ENCODE data around the gene NUP210L.

- TF ChIP-seq ZNF589 (CRISPR knock-in tag; conservative IDR thresholded peaks at IDR 0.05), result no peak
- no peak for TF ChIP-seq CHCHD3 (CRISPR knock-in tag; IDR thresholded peaks at IDR 0.05)
These were observed 32.1 kb upstream of the NUP210L start for GRCh38 chr1:154186852-154187501.

Measured in HepG2 (cell line).